Measurements from ENCODE around the gene OR7C1. TPM values are rescaled to one million over a fixed set of nuclear protein-coding genes. Genes with fewer than 3 reads are reported as not detected.
A peak's percentile ranks its signal among the peaks of the same experiment; 100 is the strongest.

OR7C1 gene
- total and polyA plus RNA-seq, 2 of the 8 experiments (the other 6 are each of a cell fraction or from before 2014, with no cell fraction given): not detected

DNA sequence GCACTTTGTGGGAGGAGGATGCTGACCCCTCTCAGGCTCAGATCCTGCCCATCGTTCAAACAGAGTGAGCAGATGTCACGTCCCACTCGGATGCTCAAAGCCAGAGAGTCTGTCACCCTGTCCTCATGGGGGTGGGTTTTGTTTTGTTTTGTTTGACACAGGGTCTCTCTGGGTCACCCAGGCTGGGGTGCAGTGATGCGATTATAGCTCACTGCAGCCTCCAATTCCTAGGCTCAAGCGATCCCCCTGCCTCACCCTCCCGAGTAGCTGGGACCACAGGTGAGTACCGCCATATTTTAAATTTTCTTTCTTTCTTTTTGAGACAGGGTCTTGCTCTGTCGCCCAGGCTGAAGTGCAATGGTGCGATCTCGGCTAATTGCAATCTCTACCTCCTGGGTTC is 60.6 kb downstream of the OR7C1 start:
- Histone ChIP-seq H4K8ac (ENCODE audit: extremely low read depth, insufficient read depth, low read length) (no peak overlapping the region), H3K56ac (replicated peaks; ENCODE audit: insufficient read length, low read depth, low read length) (no peak overlapping the region), H3K4me2 (ENCODE audit: insufficient read depth in 1 of 2, low read depth in 2 of 2, low read length in 2 of 2) (no peak overlapping the region), H3K9ac (replicated peaks in 1 of 4; ENCODE audit: extremely low read depth in 1 of 4, low read depth in 3 of 4, low read length in 3 of 4) (no peak overlapping the region), H3K18ac (ENCODE audit: extremely low read depth, low read length) (no peak overlapping the region), H4K20me1 (replicated peaks in 1 of 2; ENCODE audit: control insufficient read depth in 1 of 2, insufficient read depth in 2 of 2, low read length in 2 of 2) (peaks cover 0 to under 1% of the 10 kb centered on the region in 2 experiments), H2AFZ (ENCODE audit: low read length) (no peak overlapping the region), H3K79me2 (ENCODE audit: control insufficient read depth in 1 of 2, insufficient read depth in 2 of 2, low read length in 2 of 2) (no peaks in the 10 kb centered on the region), H2BK120ac (replicated peaks; ENCODE audit: low read depth, low read length) (no peak overlapping the region), H3K4me1 (replicated peaks in 1 of 4; ENCODE audit: control insufficient read depth in 3 of 4, insufficient read depth in 4 of 4, low read length in 3 of 4) (peaks cover 0 to 4% (median 0%) of the 10 kb centered on the region in 4 experiments; a peak in 3 of 7 replicates), H3K79me1 (ENCODE audit: low read depth, low read length) (no peaks in the 10 kb centered on the region), H3K27ac (ENCODE audit: low read depth, low read length) (no peak overlapping the region), H3K23ac (ENCODE audit: insufficient read length) (no peak overlapping the region), H3K14ac (ENCODE audit: insufficient read length) (no peak overlapping the region), H4K5ac (ENCODE audit: insufficient read length, low read depth, low read length) (no peak overlapping the region), H2BK12ac (ENCODE audit: low read depth, low read length) (no peak overlapping the region), H3K4me3 (ENCODE audit: extremely low read depth in 1 of 4, insufficient read depth in 2 of 4, low read depth in 3 of 4, low read length in 4 of 4) (no peak overlapping the region), H3K4ac (replicated peaks; ENCODE audit: insufficient read length, low read depth, low read length) (no peak overlapping the region), H2AK5ac (ENCODE audit: low read depth, low read length) (no peak overlapping the region), H2BK15ac (ENCODE audit: low read length) (no peak overlapping the region), H4K91ac (replicated peaks; ENCODE audit: insufficient read length, low read length) (no peak overlapping the region), H3K9me3 (ENCODE audit: insufficient read depth in 2 of 2, low read depth in 1 of 2, low read length in 1 of 2) (no peaks in the 10 kb centered on the region), H3K36me3 (ENCODE audit: control insufficient read depth in 2 of 4, insufficient read depth in 4 of 4, low read length in 3 of 4) (peaks cover 0 to 9% (median 4%) of the 10 kb centered on the region in 4 experiments; a peak in 1 of 8 replicates), H2BK5ac (ENCODE audit: low read depth, low read length) (no peak overlapping the region), H3K27me3 (replicated peaks in 1 of 4; ENCODE audit: control insufficient read depth in 3 of 4, extremely low read depth in 1 of 4, insufficient read depth in 3 of 4, low read length in 3 of 4) (peaks cover 0 to 4% (median 0%) of the 10 kb centered on the region in 4 experiments; a peak in 1 of 7 replicates), H2BK20ac (ENCODE audit: low read length) (no peak overlapping the region), H3K23me2 (ENCODE audit: low read depth, low read length) (peaks cover 11% of the 10 kb centered on the region; the same call in 1 of the 2 replicates)
- POLR2A ChIA-PET (ENCODE audit: partially characterized antibody): interaction anchor here (0.6 to 4.1 kb wide), 2 partner anchors 9 to 16 kb away, joined by 3 to 18 read pairs; no protein-coding TSS in a partner anchor
- CTCF ChIA-PET (ENCODE audit: partially characterized antibody): interaction anchor here (0.6 to 3.0 kb wide), 4 partner anchors 10 to 1168 kb away, joined by 3 to 13 read pairs (median 4); no protein-coding TSS in a partner anchor
- DNase-seq (ENCODE audit: low read depth in 1 of 2, low spot score in 2 of 2) (peak in 1 of 2 experiments; percentile 29), FAIRE-seq (no peak)
- 90% methylated on average over 10 of the region's 10 CpGs; no CpG with 5 or more reads in 1 of the 2 experiments for WGBS, 2 experiments (ENCODE audit: extremely low coverage in 1 of 2, insufficient coverage in 1 of 2, insufficient read length in 1 of 2, insufficient replicate concordance in 2 of 2, low coverage in 1 of 2, low lambda C conversion rate in 2 of 2, missing lambda C conversion rate in 1 of 2)
- TF ChIP-seq RAD21 (IDR thresholded peaks at IDR 0.05 in 1 of 2, conservative IDR thresholded peaks at IDR 0.05 in 1 of 2; ENCODE audit: low read depth in 2 of 2, low read length in 2 of 2) (no peak), BRCA1 (IDR thresholded peaks at IDR 0.05; ENCODE audit: low read depth, low read length) (no peak), HDAC2 (IDR thresholded peaks at IDR 0.05; ENCODE audit: borderline replicate concordance in 1 of 2, low read depth in 2 of 2, low read length in 2 of 2) (no peak), CREB1 (IDR thresholded peaks at IDR 0.05) (no peak), SUZ12 (IDR thresholded peaks at IDR 0.05; ENCODE audit: low read length) (no peak), YY1 (IDR thresholded peaks at IDR 0.05; ENCODE audit: low read depth, low read length) (no peak), SRF (IDR thresholded peaks at IDR 0.05; ENCODE audit: low read depth, low read length) (no peak), KDM4A (IDR thresholded peaks at IDR 0.05; ENCODE audit: low read depth, low read length, severe bottlenecking) (no peak), PHF8 (conservative IDR thresholded peaks at IDR 0.05; ENCODE audit: low read depth, low read length) (no peak)
- TF ChIP-seq, protein P1, sequence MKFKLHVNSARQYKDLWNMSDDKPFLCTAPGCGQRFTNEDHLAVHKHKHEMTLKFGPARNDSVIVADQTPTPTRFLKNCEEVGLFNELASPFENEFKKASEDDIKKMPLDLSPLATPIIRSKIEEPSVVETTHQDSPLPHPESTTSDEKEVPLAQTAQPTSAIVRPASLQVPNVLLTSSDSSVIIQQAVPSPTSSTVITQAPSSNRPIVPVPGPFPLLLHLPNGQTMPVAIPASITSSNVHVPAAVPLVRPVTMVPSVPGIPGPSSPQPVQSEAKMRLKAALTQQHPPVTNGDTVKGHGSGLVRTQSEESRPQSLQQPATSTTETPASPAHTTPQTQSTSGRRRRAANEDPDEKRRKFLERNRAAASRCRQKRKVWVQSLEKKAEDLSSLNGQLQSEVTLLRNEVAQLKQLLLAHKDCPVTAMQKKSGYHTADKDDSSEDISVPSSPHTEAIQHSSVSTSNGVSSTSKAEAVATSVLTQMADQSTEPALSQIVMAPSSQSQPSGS (IDR thresholded peaks at IDR 0.05; ENCODE audit: low read length): no peak
- TF ChIP-seq, protein P2, sequence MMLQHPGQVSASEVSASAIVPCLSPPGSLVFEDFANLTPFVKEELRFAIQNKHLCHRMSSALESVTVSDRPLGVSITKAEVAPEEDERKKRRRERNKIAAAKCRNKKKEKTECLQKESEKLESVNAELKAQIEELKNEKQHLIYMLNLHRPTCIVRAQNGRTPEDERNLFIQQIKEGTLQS (IDR thresholded peaks at IDR 0.05; ENCODE audit: insufficient read depth, low read depth, low read length): no peak

All from H1 (cell line).